IgD-negative memory B cell (primary cell): Measurements from ENCODE around the gene TUBGCP6. TPM values are rescaled to one million over a fixed set of nuclear protein-coding genes. Genes with fewer than 3 reads are reported as not detected.
"Not testable (repeated sequence)": the region's sequence is repeated elsewhere in the genome, so short reads cannot be mapped to it uniquely, and the experiment has no call there.

Experiments used
- H3K27ac Mint-ChIP-seq, 3 donors: one replicate each; pipeline ENCODE4 v1.8.0; 2020 to 2022; ENCODE audit warnings: mild to moderate bottlenecking in 3 of 3, mixed read lengths in 3 of 3, moderate library complexity in 1 of 3
- H3K27me3 Mint-ChIP-seq: one replicate; pipeline ENCODE4 v1.8.0; 2021; ENCODE audit warnings: mixed read lengths
- H3K36me3 Mint-ChIP-seq: one replicate; pipeline ENCODE4 v1.8.0; 2020; ENCODE audit warnings: mild to moderate bottlenecking, mixed read lengths
- H3K4me1 Mint-ChIP-seq, 3 donors: one replicate each; pipeline ENCODE4 v1.8.0; 2020 to 2022; ENCODE audit warnings: mixed read lengths in 3 of 3, mild to moderate bottlenecking in 1 of 3
- H3K4me3 Mint-ChIP-seq, 4 donors: one replicate each; pipeline ENCODE4 v1.8.0; 2020 to 2022; ENCODE audit warnings: mild to moderate bottlenecking in 4 of 4, mixed read lengths in 4 of 4, moderate library complexity in 3 of 4
- H3K9me3 Mint-ChIP-seq, 3 donors: one replicate each; pipeline ENCODE4 v1.8.0; 2020 to 2021; ENCODE audit warnings: mixed read lengths in 3 of 3, mild to moderate bottlenecking in 1 of 3
- polyA plus RNA-seq: library from polyadenylated mRNA; unstranded; fragments of 300-500 nt; fragmentation: Illumina TruSeq; gene quantifications from one replicate; pipeline ENCODE4 v1.2.3, GENCODE V29; 2021

Gene TUBGCP6
- polyA plus RNA-seq, 1 donor from 2014 or later, result 17.0 TPM

GRCh38 chr22:50171965-50172421 lies 72.8 kb downstream of the TUBGCP6 start:
- no peaks in the 10 kb centered on the region for H3K36me3 Mint-ChIP-seq
- no peak overlapping the region for H3K27ac Mint-ChIP-seq
- peak overlapping the region in 2 of 4 donors; percentile 25 to 63 for H3K4me3 Mint-ChIP-seq
- H3K4me1 Mint-ChIP-seq, result peaks cover 6 to 16% (median 12%) of the 10 kb centered on the region in 3 donors
- H3K27me3 Mint-ChIP-seq, result peaks cover 17% of the 10 kb centered on the region
- no peaks in the 10 kb centered on the region for H3K9me3 Mint-ChIP-seq

DNA sequence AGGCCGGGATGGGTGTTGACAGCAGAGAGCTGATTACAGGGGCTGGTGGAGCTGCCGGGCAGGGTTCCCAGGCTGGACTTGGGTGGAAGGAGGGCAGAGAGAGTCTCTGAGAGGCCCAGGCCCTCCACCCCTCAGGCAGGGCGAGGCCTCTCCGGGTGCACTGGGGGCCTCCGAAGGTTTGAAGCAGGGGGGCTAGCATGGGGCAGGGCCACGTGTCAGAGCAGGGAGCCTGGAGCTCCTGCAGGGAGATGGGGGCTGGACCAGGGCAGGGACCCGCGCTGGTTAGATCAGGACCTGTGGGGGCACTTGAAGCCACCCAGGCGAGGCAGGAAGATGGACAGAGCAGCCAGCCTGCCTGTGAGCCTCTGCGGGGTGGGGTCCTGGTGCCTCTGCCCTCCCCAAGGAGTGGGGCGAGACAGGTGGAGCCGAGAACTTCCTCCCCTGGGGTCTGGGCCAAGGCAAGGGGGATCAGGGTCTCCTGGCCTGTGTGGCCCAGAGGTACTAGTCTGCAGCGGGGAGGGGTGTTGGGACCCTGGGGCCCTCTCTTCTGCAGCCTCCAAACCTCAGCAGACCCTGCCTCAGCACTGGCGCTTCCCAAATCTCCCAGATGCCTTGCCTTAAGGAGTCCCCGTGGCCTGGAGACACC lies 73.4 kb downstream of the TUBGCP6 start:
- Mint-ChIP-seq H3K9me3 (no peaks in the 10 kb centered on the region), H3K4me1 (peaks cover 6 to 14% (median 12%) of the 10 kb centered on the region in 3 donors), H3K27me3 (peaks cover 17% of the 10 kb centered on the region), H3K36me3 (no peaks in the 10 kb centered on the region), H3K27ac (no peak overlapping the region), H3K4me3 (peak overlapping the region in 3 of 4 donors; percentile 39 to 63 (median 59))

GRCh38 chr22:50170453-50171318 lies 74.1 kb downstream of the TUBGCP6 start, which contains the start of gene PANX2:
Gene PANX2, plus strand, starts transcription at chr22:50170731. Its CDS starts 0 bp downstream, at chr22:50170731.
- H3K27ac Mint-ChIP-seq, result no peak within 1 kb of the TSS
- no peaks in the 10 kb centered on the region for H3K9me3 Mint-ChIP-seq
- H3K4me3 Mint-ChIP-seq, result peak within 1 kb of the TSS in 2 of 4 donors; percentile 39 to 59
- H3K4me1 Mint-ChIP-seq, result peaks cover 6 to 13% (median 7%) of the 10 kb centered on the region in 3 donors
- H3K36me3 Mint-ChIP-seq, result no peaks in the 10 kb centered on the region
- peaks cover 17% of the 10 kb centered on the region for H3K27me3 Mint-ChIP-seq

DNA sequence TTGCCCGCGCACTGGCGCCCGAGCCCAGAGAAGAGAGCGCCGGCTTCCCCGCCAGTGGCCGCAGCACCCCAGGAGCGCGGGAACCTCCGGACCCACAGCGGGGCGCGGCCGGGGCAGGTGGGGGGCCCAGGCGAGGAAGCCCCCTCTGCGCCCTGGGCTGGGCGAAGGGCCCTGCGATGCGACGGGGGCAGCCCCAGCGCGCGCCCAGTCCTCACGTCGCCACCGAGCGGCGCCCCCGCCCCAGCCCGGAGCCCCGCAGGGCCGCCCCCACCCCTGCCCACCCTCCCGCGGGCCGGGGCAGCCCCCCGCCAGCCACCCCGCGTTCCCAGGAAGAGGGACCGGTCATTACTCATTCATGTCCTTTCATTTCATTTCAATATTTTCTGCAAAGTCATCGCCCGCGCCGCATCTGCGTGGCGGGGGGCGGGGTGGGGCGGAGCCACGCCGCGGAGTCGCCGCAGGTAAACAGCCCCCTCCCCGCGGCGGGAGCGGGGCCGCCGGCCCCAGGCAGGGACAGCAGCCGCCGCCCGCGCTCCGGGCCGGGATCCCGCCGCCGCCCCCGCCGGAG lies 75.0 kb downstream of the TUBGCP6 start:
- H3K27me3 Mint-ChIP-seq, result peaks cover 20% of the 10 kb centered on the region
- H3K36me3 Mint-ChIP-seq, result no peaks in the 10 kb centered on the region
- H3K4me3 Mint-ChIP-seq, result peak overlapping the region in 1 of 4 donors; percentile 8
- H3K27ac Mint-ChIP-seq, result no peak overlapping the region
- H3K4me1 Mint-ChIP-seq, result peaks cover 6 to 13% (median 7%) of the 10 kb centered on the region in 3 donors
- H3K9me3 Mint-ChIP-seq, result no peaks in the 10 kb centered on the region

DNA sequence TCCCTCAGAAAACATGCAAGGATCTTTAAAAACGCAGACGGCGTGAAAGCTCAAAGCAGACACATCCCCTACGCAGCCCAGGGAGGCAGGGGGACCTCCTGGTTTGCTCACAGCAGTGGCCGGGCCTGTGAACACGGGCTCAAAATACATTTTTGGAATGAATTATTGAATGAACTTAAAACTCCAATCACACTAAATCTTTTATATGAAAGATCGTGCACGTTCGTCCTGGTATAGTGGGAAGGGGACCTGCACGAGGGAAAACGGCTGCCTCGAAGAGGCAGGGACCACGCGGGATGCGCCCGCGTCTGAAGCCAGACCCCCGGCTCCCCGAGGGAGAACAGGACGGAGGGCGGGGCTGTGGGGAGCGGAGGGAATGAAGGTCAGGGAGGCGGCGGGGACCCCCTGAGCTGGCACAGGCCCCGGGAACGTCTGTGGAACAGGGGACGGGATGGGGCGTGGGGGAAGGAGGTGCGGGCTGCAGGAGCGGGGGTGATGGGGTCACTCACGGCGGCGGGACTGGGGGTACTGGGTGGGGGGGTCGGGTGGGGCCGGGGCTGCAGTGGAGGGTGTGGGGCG lies 75.6 kb downstream of the TUBGCP6 start:
- Mint-ChIP-seq H3K4me1 (peaks cover 6 to 13% (median 7%) of the 10 kb centered on the region in 3 donors), H3K27me3 (peaks cover 23% of the 10 kb centered on the region), H3K27ac (peak overlapping the region in 2 of 3 donors; percentile 45 to 62), H3K4me3 (peak overlapping the region in 3 of 4 donors; percentile 28 to 71 (median 63)), H3K9me3 (no peaks in the 10 kb centered on the region), H3K36me3 (no peaks in the 10 kb centered on the region)

- H3K4me3 Mint-ChIP-seq, result peak overlapping the region in 2 of 4 donors; percentile 60 to 71
- H3K9me3 Mint-ChIP-seq, H3K36me3 Mint-ChIP-seq: not testable (repeated sequence)
- peaks cover 6 to 11% (median 7%) of the 10 kb centered on the region in 3 donors for H3K4me1 Mint-ChIP-seq
- H3K27ac Mint-ChIP-seq, result peak overlapping the region in 2 of 3 donors; percentile 45 to 62
- H3K27me3 Mint-ChIP-seq, result peaks cover 27% of the 10 kb centered on the region
Observed at GRCh38 chr22:50168490-50169180, 76.2 kb downstream of the TUBGCP6 start.

DNA sequence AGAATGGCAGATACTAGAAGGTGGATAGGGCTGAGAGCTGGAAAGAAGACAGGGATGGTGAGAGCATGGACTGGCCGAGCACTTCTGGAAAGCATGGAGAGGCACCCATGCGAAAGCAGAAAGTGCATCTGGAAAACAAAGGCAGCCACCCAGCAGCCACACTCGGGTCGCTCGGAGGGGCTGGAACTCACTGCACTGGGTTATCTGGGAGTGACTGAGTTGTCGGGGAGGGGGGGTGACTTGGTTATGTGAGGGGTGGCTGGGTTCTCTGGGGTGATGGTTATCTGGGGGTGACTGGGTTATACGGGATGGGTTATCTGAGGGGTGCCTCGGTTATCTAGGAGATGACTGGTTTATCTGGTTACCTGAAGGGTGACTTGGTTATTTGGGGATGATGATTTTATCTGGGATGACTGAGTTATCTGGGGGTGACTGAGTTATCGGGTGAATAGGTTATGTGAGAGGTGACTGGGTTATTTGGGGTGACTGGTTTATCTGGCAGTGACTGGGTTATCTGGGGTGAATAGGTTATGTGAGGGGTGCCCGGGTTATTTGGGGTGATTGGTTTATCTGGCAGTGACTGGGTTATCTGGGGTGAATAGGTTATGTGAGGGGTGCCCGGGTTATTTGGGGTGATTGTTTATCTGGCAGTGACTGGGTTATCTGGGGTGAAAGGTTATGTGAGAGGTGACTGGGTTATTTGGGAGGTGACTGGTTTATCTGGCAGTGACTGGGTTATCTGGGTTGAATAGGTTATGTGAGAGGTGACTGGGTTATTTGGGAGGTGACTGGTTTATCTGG lies 76.9 kb downstream of the TUBGCP6 start:
- peak overlapping the region in 1 of 3 donors; percentile 1 for H3K27ac Mint-ChIP-seq
- no peak overlapping the region for H3K4me3 Mint-ChIP-seq
- H3K4me1 Mint-ChIP-seq, result peaks cover 0 to 5% (median 2%) of the 10 kb centered on the region in 3 donors
- H3K27me3 Mint-ChIP-seq, result peaks cover 29% of the 10 kb centered on the region
- no peaks in the 10 kb centered on the region for H3K9me3 Mint-ChIP-seq
- no peaks in the 10 kb centered on the region for H3K36me3 Mint-ChIP-seq

Other genes with a start within 250 kb of the TUBGCP6 start
- gene IL17REL, start 232.3 kb downstream of the TUBGCP6 start, polyA plus RNA-seq, result not detected
- not detected for gene TTLL8, start 186.7 kb downstream of the TUBGCP6 start, polyA plus RNA-seq
- 0.08 TPM for gene MLC1, start 159.6 kb downstream of the TUBGCP6 start, polyA plus RNA-seq
- not detected for gene MOV10L1, start 155.0 kb downstream of the TUBGCP6 start, polyA plus RNA-seq
- not detected for gene PANX2, start 74.3 kb downstream of the TUBGCP6 start, polyA plus RNA-seq
- gene TRABD, start 59.1 kb downstream of the TUBGCP6 start, polyA plus RNA-seq, result 28.0 TPM
- gene SELENOO, start 44.0 kb downstream of the TUBGCP6 start, polyA plus RNA-seq, result 2.3 TPM
- gene HDAC10, start 6.2 kb upstream of the TUBGCP6 start, polyA plus RNA-seq, result 8.6 TPM
- gene MAPK12, start 16.7 kb upstream of the TUBGCP6 start, polyA plus RNA-seq, result 0.94 TPM
- gene MAPK11, start 25.4 kb upstream of the TUBGCP6 start, polyA plus RNA-seq, result 0.59 TPM
- gene PLXNB2, start 62.6 kb upstream of the TUBGCP6 start, polyA plus RNA-seq, result 2.7 TPM
- gene DENND6B, start 82.0 kb upstream of the TUBGCP6 start, polyA plus RNA-seq, result 1.2 TPM
- 27.0 TPM for gene PPP6R2, start 98.3 kb upstream of the TUBGCP6 start, polyA plus RNA-seq
- 17.5 TPM for gene SBF1, start 230.0 kb upstream of the TUBGCP6 start, polyA plus RNA-seq
- 1.5 TPM for gene ADM2, start 236.5 kb upstream of the TUBGCP6 start, polyA plus RNA-seq
- gene MIOX, start 241.8 kb upstream of the TUBGCP6 start, polyA plus RNA-seq, result not detected